Measurements from ENCODE around the gene HOXA9.

The HOXA9 gene

GRCh38 chr7:27187475-27188385 lies 22.4 kb upstream of the HOXA9 start:
- no peak for DNase-seq

- no peak for DNase-seq
These were observed 21.5 kb upstream of the HOXA9 start for GRCh38 chr7:27186668-27187474.

DNA sequence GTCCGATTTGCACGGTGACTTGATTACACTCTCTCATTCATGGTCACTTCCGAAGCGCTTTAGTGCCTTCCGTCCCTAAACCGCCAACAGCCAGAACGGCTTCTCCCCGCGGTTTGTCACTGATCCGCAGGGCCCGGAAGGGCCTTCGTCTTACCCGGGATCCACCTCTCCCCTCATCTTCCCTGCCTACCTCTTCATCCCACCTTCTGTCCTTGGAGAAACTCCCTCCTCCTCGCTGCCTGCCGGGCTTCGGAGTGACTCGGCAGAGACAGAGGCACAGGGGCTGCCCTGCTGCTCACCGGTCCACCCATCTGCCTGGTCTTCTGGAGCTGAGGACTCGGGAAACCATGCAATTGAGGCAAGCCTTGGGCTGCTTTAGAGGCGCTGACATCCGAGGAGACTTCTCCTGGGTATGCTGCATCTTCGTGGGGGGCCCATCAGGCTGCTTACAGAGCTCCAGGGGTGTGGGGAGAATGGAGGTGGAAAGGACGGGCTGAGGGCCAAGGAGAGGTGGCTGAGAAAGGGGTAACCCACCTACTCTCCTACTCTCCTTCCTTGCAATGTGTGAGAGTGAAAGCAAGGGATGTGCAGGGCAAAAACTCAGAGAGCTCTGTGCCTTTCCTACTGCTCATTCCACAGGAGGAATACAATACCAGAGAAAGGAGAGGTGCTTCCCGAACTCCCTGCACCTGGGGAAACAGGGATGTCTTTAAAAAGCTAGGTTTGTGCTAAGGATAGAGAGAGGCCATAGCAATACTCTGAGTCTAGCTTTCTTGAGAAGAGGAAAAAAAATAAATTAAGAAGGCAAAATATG lies 20.7 kb upstream of the HOXA9 start:
- DNase-seq: no peak

DNA sequence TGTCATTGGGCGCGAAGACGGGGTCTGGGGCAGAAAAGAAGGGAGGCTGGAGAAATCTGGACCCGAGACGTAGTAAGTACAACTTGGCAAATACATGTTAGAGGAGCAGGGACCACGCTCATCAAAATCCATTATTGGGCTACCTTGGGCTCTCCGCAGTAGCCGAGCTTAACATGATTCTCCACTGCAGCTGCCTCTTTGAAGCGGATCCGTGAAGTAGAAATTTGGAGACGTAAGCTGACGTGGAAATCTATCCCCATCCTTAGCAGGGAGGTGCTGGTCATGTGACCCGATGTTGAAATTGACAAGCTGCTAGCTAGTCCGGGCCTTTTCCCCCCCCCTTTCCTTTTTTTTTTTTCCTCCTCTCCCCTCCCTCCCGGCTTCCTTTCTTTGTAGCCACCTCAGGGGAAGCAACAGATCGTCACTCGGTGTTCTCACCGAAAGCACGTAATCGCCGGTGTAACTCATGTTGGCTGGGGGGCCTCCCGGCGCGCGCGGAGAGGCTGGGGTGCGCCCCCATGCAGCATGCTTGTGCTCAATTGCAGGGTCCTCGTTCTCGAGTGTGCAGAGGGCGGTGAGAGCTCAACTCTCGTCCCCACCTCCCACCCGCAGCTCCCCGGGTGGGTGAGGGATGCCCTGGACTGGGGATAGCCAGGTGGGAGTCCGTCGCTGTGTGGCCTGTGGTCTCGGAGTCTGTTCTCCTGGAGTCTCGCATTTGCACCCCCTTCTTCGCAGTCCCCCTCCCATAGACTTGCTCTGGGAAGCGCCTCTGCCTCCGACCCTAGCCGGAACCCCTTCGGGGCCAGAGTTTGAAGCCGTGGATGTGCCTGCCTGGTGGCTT lies 19.9 kb upstream of the HOXA9 start, which contains the start of gene HOXA11:
HOXA11 (minus strand) TSS at position 220 of the 841 bp plus-strand sequence; CDS start at position 132, 88 bp downstream.
- no peak for DNase-seq

DNA sequence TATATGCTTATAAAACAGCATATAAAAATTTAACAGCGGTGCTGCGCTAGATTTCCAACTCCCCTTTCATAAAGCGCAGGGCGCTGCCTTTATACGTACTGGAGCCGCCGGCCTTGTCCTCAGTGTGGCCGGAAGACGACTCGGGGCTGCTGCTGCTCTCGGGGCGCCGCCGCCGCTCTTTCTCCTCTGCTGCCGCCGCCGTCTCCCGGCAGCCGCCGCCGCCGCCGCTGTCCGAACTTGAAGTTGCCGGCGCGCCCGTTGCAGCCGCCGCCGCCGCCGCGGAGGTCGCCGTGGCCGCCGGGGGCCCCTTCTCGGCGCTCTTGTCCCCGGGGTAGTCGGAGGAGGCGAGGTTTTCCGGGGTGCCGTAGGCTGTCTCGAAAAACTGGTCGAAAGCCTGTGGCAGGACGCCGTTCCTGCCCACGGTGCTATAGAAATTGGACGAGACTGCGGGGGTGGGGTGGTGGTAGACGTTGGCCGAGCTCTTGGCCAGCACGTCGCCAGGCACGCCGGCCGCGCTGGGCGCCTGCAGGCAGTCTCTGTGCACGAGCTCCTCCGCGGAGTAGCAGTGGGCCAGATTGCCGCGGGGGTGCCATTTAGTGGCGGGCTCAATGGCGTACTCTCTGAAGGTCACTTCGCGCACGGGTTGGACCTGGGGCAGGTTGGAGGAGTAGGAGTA lies 19.1 kb upstream of the HOXA9 start:
- no peak for DNase-seq

- DNase-seq: no peak
These were observed 18.5 kb upstream of the HOXA9 start for GRCh38 chr7:27183682-27184336.

DNA sequence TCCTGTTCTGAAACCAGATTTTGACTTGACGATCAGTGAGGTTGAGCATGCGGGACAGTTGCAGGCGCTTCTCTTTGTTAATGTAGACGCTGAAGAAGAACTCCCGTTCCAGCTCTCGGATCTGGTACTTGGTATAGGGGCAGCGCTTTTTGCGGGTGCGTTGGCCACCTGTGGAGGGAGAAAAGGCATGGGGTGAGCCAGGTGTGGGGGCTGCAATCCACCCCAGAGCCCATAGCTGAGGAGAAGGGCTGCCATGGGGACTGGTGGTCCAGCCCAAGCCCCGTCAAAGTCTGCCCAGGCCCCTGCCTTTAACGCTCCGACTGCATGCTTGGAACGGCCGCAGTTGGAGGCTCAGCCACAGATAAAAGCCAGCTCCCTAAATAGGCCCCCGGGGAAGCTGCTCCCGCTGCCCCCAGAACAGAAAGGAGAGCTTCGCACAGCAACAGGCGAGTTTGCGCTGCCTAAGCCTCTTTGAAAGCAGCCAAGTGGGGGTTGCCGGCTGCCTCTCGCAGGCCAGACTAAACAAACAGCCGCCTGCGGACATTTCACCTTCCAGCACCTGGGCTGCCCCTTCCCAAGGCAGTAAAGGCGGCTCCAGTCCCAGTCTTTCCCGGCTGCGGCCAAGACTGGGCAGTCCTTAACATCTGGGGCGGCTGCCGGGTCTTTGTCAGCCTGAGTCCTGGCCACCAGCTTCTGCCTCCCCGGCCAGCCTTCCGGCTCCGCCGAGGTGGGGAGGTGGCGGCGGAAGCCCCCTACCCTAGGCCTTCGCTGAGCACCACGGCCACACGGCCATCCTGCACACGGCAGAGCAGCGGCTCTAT lies 17.7 kb upstream of the HOXA9 start:
- DNase-seq: no peak

- DNase-seq: no peak
These were observed 17.0 kb upstream of the HOXA9 start for GRCh38 chr7:27182285-27182841.

- no peak for DNase-seq
These were observed 16.5 kb upstream of the HOXA9 start for GRCh38 chr7:27181795-27182275.

DNA sequence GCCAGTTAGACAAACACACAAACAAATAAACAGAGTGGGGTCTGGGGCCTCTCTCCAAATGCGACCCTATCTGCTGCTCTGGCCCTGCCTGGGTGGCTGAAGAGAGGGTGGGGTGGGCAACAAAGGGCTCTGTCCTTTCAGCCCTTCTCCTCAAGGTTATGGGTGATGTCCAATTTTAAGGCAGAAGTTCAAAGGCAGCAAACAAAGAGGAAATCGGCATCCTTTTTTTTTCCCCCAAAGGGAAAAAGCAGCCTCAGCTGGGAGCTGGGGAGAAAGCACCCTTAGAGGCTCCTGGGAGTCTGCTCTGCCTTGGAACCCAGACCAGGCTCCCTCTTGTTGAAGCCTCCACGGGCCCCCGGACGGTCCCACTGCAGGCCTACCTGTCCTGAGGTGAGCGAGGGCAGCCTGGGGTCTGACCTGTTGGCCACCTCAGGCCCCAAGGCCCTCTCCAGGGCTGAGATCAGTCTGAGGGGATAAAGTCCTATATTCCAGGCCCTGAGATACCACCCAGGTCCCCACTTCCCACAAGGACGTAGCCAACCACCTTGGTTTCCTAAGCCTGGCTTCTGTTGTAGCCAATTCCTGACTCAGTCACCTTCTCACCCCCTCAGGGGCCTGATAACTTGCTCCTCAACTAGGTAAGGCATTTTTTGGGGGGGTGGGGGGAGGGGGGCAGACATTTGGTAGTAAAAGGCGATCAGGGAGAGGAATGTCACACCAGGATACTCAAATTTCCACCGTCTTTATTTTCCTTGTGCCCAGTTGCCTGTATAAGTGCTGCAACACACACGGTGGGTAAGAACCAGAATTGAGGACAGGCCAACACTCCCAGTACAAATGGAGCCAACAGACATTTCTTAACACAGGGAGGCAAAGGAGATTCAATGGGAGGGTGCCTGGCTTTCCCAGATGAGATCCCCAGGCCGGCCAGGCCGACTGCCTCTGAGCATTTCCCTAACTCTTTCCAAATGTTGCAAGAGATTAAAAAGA lies 15.4 kb upstream of the HOXA9 start:
- no peak for DNase-seq

DNA sequence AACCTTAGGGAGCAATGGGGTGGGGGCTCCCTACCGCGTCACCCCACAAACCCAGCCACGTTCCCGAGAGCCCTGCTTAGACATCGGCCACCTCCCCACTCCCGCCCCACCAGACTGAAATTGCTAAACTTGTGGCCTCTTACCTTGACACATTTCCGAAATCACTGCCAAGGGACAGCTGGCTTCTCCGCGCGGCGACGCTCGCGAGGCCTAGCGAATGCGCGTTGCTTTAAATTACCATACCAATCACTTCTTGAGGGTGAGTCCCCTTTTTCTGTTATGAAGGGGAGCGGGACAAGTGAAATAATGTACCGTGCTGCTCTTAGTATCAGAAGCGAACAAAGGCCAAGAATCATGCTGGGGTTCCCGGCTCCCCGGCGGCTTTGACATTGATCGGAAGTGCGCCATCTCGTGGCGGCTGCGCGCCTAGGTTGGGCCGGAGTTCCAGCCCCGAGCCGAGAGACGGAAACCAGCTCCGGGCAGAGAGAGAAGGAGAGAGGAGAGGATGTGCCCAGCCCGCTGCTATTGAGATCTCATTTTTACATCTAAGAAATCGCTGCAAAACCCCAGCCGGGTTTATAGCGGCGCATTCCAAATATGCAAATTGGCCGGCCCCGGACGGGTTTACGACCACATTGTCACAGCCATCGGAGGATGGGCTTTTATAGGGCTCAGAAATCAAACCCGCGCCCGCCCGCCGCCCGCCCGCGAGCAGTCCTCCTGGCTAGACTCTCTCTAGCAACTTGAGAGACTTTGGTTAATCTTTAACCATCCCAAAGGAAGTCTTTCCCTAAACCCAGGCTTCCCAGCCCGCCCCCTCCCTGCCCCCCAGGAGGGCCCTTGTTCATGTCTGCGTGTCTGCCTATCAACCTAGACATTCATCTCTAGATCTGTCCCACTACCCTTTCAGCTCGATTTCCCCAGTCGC lies 14.4 kb upstream of the HOXA9 start:
- DNase-seq: peak; percentile 26

DNA sequence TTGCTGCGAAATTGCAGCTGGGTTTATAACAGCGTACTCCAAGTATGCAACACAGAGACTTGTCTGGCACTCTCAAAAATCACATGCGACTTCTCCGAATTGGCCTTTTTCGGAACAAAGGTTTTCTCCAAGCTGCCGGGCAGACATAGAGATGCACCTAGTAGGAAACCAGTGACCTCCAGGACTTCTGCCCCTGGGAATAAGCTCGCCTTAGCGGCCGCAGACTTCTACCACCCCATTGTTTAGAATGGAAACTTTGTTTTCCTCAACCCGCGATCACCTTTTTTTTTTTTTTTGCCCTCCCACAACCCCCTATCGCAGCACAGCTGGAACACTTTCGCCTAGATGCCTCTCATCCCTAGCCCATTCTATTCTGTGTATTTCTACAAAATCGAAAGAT lies 13.7 kb upstream of the HOXA9 start:
- DNase-seq: no peak

GRCh38 chr7:27178366-27178765 lies 13.0 kb upstream of the HOXA9 start:
- DNase-seq: no peak

DNA sequence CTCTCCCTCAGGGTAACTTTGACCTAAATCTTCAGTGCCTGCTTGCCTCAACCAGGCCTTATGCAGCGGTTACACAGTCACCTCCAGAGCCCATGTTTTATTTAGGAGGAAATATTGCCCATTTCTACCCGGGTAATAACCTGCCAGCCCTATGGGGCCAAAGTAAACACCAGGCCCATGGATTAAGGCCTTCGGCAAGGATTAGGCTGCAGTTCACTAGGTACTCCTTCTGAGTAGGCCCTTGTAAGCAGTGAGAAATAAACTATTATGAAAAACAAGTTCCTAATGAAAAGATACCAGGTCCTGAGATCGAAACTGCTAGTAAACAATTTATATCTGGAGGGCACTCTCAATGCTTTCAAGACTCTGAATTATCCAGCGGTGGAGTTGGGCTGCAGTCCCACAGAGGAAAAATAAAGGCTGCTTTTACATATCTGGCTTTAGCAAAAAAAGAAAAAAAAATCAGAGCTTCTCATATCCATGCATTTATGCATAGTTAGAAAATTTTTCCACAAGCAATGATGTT lies 12.5 kb upstream of the HOXA9 start:
- no peak for DNase-seq

- DNase-seq: no peak
These were observed 11.8 kb upstream of the HOXA9 start for GRCh38 chr7:27176962-27177794.

GRCh38 chr7:27176524-27176845 lies 11.1 kb upstream of the HOXA9 start:
- DNase-seq: no peak
